RWPE1 (cell line): ENCODE results near the gene USPL1.
"Not testable (repeated sequence)": the region's sequence is repeated elsewhere in the genome, so short reads cannot be mapped to it uniquely, and the experiment has no call there.

Source experiments
- CTCF ChIA-PET: fragments of 350-600 bp; sonication (Branson Sonifier 250); formaldehyde crosslinking; extraction: SDS; loops from one replicate; lab custom pipeline; 2021; lab: Yijun Ruan, JAX
- POLR2A ChIA-PET: fragments of 400-600 bp; formaldehyde crosslinking; extraction: SDS; loops from one replicate; lab custom pipeline; 2020; ENCODE audit warnings: antibody characterized with exemption; ENCODE audit not compliant: low non-redundant PET; lab: Yijun Ruan, JAX
- DNase-seq: peaks from one replicate; pipeline ENCODE4 v3.0.0; 2012; ENCODE audit warnings: low spot score
- H3K27ac ChIP-seq: fragments of 450-650 bp; 2 replicates; pipeline ENCODE4 v1.5.1; 2017
- CTCF ChIP-seq: fragments of 450-650 bp; conservative IDR thresholded peaks from 2 replicates; pipeline ENCODE4 v1.5.1; 2017; ENCODE audit warnings: low read depth, mild to moderate bottlenecking

The USPL1 gene

GRCh38 chr13:30593001-30593400 lies 24.7 kb upstream of the USPL1 start:
- H3K27ac ChIP-seq, result no peak overlapping the region
- POLR2A ChIA-PET, result no interaction called here

GRCh38 chr13:30600496-30600895 lies 17.2 kb upstream of the USPL1 start:
- no peak for DNase-seq
- ChIA-PET CTCF (no interaction called here), POLR2A (no interaction called here)
- H3K27ac ChIP-seq, result no peak overlapping the region
- no peak for TF ChIP-seq CTCF

More at GRCh38 chr13:30593001-30593400, 24.7 kb upstream of the USPL1 start:
- no peak for DNase-seq
- no peak for TF ChIP-seq CTCF
- CTCF ChIA-PET, result no interaction called here

- no peak for DNase-seq
- CTCF ChIA-PET, result no interaction called here
- TF ChIP-seq CTCF, result no peak
- POLR2A ChIA-PET, result no interaction called here
- H3K27ac ChIP-seq, result no peak overlapping the region
Observed at GRCh38 chr13:30601836-30602235, 15.9 kb upstream of the USPL1 start.

GRCh38 chr13:30605052-30605451 lies 12.7 kb upstream of the USPL1 start:
- DNase-seq, result no peak
- CTCF ChIA-PET, result interaction anchor here (1.2 kb wide), 1 partner anchor 23 kb away, joined by 4 read pairs; no protein-coding TSS in a partner anchor
- H3K27ac ChIP-seq, result no peak overlapping the region
- POLR2A ChIA-PET, result no interaction called here
- TF ChIP-seq CTCF, result no peak

- DNase-seq, H3K27ac ChIP-seq, CTCF ChIA-PET, POLR2A ChIA-PET: not testable (repeated sequence)
Observed at GRCh38 chr13:30607186-30607585, 10.5 kb upstream of the USPL1 start.

GRCh38 chr13:30607908-30608307 lies 9.8 kb upstream of the USPL1 start:
- ChIA-PET POLR2A (no interaction called here), CTCF (interaction anchor here (0.6 kb wide), 1 partner anchor 32 kb away, joined by 6 read pairs; no protein-coding TSS in a partner anchor)
- no peak for TF ChIP-seq CTCF
- no peak overlapping the region for H3K27ac ChIP-seq
- DNase-seq, result no peak

- H3K27ac ChIP-seq, result no peak overlapping the region
- POLR2A ChIA-PET, result no interaction called here
- TF ChIP-seq CTCF, result no peak
- DNase-seq, result no peak
- CTCF ChIA-PET, result interaction anchor here (0.5 to 0.6 kb wide), 2 partner anchors 31 to 256 kb away, joined by 5 to 6 read pairs; no protein-coding TSS in a partner anchor
Observed at GRCh38 chr13:30608364-30608763, 9.4 kb upstream of the USPL1 start.
